ENCODE results near the gene PTPRH.

The PTPRH gene

GRCh38 chr19:55146078-55146704, 63.1 kb downstream of the PTPRH start:
- H3K27ac ChIP-seq, result no peak overlapping the region
- no peak overlapping the region for H3K4me3 ChIP-seq (ENCODE audit: low read depth, low read length)
- no peak for DNase-seq
- H3K27me3 ChIP-seq (replicated peaks), result peaks cover 17% of the 10 kb centered on the region
- in situ Hi-C loops (cut with HindIII; ENCODE audit: low pct_ligation_motif_present, low sequenced_read_pairs), result no loop called here
- TF ChIP-seq CTCF (IDR thresholded peaks at IDR 0.05; ENCODE audit: low read depth, low read length, missing control alignments), result peak; percentile 71
- no peaks in the 10 kb centered on the region for H3K36me3 ChIP-seq (replicated peaks)

GRCh38 chr19:55145232-55145631, 64.1 kb downstream of the PTPRH start:
- Histone ChIP-seq H3K4me3 (ENCODE audit: low read depth, low read length) (no peak overlapping the region), H3K27me3 (replicated peaks) (peaks cover 17% of the 10 kb centered on the region), H3K27ac (no peak overlapping the region), H3K36me3 (replicated peaks) (no peaks in the 10 kb centered on the region)
- in situ Hi-C loops (cut with HindIII; ENCODE audit: low pct_ligation_motif_present, low sequenced_read_pairs), result no loop called here
- TF ChIP-seq CTCF (IDR thresholded peaks at IDR 0.05; ENCODE audit: low read depth, low read length, missing control alignments), result no peak
- no peak for DNase-seq

GRCh38 chr19:55141696-55142095, 67.6 kb downstream of the PTPRH start:
- Histone ChIP-seq H3K27ac (no peak overlapping the region), H3K27me3 (replicated peaks) (peaks cover 3% of the 10 kb centered on the region), H3K36me3 (replicated peaks) (no peaks in the 10 kb centered on the region), H3K4me3 (ENCODE audit: low read depth, low read length) (no peak overlapping the region)
- in situ Hi-C loops (cut with HindIII; ENCODE audit: low pct_ligation_motif_present, low sequenced_read_pairs), result no loop called here
- no peak for TF ChIP-seq CTCF (IDR thresholded peaks at IDR 0.05; ENCODE audit: low read depth, low read length, missing control alignments)
- DNase-seq, result no peak

- Histone ChIP-seq H3K36me3 (replicated peaks) (no peaks in the 10 kb centered on the region), H3K27ac (no peak overlapping the region)
Observed at GRCh38 chr19:55137915-55138314, 71.4 kb downstream of the PTPRH start.

GRCh38 chr19:55136399-55137102, 72.8 kb downstream of the PTPRH start:
- Histone ChIP-seq H3K4me3 (ENCODE audit: low read depth, low read length) (no peak overlapping the region), H3K36me3 (replicated peaks) (no peaks in the 10 kb centered on the region), H3K27me3 (replicated peaks) (no peaks in the 10 kb centered on the region), H3K27ac (no peak overlapping the region)
- in situ Hi-C loops (cut with HindIII; ENCODE audit: low pct_ligation_motif_present, low sequenced_read_pairs), result no loop called here
- DNase-seq, result no peak
- no peak for TF ChIP-seq CTCF (IDR thresholded peaks at IDR 0.05; ENCODE audit: low read depth, low read length, missing control alignments)

More at GRCh38 chr19:55137915-55138314, 71.4 kb downstream of the PTPRH start:
- Histone ChIP-seq H3K4me3 (ENCODE audit: low read depth, low read length) (no peak overlapping the region), H3K27me3 (replicated peaks) (no peaks in the 10 kb centered on the region)
- in situ Hi-C loops (cut with HindIII; ENCODE audit: low pct_ligation_motif_present, low sequenced_read_pairs), result no loop called here
- DNase-seq, result no peak
- no peak for TF ChIP-seq CTCF (IDR thresholded peaks at IDR 0.05; ENCODE audit: low read depth, low read length, missing control alignments)

All from brain microvascular endothelial cell (primary cell).